Omental fat pad (tissue), 4 donors: Measurements from ENCODE around the gene GRB10. TPM values are rescaled to one million over a fixed set of nuclear protein-coding genes. Genes with fewer than 3 reads are reported as not detected.
"Not testable (repeated sequence)": the region's sequence is repeated elsewhere in the genome, so short reads cannot be mapped to it uniquely, and the experiment has no call there.

ENCODE experiments used
- ATAC-seq: fragments of 150-250 bp; one replicate; pipeline ENCODE4 v1.9.1; 2016; ENCODE audit warnings: mild to moderate bottlenecking, moderate library complexity; ENCODE audit not compliant: low FRiP score
- DNase-seq: peaks from one replicate; pipeline ENCODE4 v3.0.0-alpha.2; 2019; ENCODE audit warnings: low spot score
- CTCF ChIP-seq, 3 donors: fragments of 450-650 bp; IDR thresholded peaks; one replicate each; pipeline ENCODE4 v1.5.1; 2016 to 2017; ENCODE audit warnings: antibody characterized with exemption in 3 of 3, mild to moderate bottlenecking in 3 of 3, moderate library complexity in 2 of 3
- total RNA-seq, 4 donors: library from RNA; depleted of rRNA; stranded (reverse); fragments of >200 nt; gene quantifications; one replicate each; pipeline ENCODE4 v1.1.0, GENCODE V29; 2016

GRB10 gene
- total RNA-seq, 4 donors from 2014 or later: 64.6 to 100 (median 75.3) TPM

DNA sequence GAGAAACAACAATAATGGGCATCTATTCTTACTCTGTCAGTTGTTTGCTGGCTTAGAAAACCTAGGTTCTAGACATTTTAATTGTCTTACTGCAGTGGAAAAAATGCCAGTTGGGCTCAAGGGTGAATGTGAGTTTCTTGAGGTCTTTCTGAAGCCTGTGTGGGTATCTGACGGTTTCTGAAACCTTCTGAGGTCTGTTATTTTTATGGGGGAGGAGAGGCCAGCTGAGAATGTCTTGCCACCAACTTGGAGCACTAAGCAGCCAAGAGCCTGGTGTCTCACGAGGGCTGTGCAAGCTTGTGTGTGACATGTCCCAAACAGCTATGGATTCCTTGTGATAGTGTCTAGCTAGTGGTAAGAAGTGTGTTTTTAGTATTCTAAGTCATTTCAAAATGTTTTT is 193.3 kb downstream of the GRB10 start:
- TF ChIP-seq CTCF (IDR thresholded peaks at IDR 0.05): no peak
- no peak for ATAC-seq

GRCh38 chr7:50588937-50589336 is 193.8 kb downstream of the GRB10 start:
- no peak for TF ChIP-seq CTCF (IDR thresholded peaks at IDR 0.05)
- ATAC-seq: no peak
- DNase-seq: no peak

More for the DNA sequence above, 193.3 kb downstream of the GRB10 start:
- DNase-seq: no peak

DNA sequence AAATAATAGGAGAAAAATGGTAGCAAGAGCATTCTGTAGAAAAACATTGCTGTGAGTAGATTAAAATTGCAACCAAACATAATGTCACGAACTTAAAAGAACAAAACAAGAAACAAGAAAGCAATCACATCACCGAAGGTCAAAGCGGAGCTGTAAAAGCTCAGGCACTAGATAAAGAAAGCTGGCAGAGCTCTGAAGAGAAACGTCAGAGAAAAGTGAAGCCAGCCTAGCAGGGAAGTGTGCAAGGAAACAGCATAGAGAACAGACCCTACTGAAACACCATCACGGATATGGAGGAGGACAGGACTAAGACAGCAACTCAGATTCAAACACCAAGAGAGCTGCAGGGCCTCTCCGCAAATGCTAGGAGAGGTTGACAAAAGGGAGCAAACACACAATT is 195.0 kb downstream of the GRB10 start:
- ATAC-seq: no peak
- no peak for DNase-seq
- no peak for TF ChIP-seq CTCF (IDR thresholded peaks at IDR 0.05)

- TF ChIP-seq CTCF (IDR thresholded peaks at IDR 0.05): no peak
- DNase-seq (no peak), ATAC-seq (no peak)
These were observed 197.8 kb downstream of the GRB10 start for GRCh38 chr7:50584793-50585408.

DNA sequence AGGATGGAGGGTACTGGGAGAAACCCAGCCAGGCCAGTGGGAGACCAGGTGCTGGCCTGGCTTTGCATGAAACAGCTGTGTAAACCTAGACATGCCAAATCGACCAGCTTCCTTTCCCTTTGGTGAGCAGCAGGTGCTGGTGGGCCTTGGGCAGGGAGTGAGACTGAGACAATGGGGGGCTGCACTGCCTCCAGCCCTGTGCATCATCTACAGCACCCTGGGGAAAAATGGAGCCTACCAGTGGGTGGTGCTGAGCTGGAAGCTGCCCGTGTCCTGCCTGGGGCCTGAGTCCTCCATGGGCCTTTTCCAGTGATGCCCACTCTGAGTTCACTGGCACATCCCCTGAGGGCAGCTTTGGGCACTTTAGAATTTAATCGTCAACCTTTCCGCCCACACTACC is 198.3 kb downstream of the GRB10 start:
- DNase-seq: no peak
- no peak for TF ChIP-seq CTCF (IDR thresholded peaks at IDR 0.05)
- no peak for ATAC-seq

DNA sequence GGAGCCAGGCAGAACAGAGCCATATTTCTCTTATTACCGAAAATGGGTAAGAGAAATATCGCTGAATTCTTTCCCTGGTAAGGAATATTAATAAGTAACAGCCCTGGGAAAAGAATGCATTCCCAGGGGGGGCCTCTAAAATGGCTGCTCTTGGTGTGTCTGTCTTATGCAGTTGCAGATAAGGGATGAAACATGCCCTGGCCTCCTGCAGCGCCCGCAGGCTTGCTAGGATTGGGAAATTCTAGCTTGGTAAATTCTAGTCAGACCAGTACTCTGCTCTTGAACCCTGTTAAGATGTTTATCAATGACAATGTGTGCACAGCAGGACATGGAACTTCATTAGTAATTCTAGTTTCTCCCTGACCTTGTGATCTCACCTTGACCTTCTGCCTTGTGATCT is 199.4 kb downstream of the GRB10 start:
- not testable (repeated sequence) for DNase-seq, ATAC-seq

DNA sequence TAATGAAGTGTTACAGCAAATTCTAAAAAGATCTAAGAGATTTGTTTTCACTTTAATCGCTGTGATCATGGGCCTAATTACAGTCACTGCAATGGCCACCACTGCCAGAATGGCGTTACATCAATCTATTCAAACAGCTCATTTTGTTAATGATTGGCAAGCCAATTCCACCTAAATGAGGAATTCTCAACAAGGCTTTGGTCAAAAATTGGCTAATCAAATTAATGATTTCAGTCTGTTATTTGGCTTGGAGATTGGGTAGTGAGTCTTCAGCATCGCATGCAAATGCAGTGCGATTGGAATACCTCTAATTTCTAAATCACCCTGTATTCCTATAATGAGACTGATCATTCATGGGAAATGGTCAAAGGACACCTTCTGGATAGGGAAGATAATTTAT is 200.4 kb downstream of the GRB10 start:
- ATAC-seq, DNase-seq: not testable (repeated sequence)

DNA sequence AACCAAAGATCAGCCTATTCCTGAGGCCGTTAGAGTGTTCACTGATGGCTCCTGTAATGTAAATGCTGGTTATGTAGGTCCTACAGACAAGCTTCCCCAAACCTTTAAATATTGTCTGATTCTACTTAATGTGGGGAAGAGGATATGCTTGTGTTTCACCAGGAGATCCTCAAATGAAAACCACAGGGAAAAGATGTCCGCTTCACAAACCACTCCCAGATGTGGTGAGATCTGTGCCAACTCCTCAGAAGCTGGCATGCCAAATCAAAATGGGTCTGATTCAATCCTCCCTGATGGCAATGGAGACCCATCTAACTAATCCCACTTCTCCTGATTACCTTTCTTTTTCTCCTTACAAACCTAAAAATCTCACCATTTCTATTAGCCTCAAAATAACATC is 202.0 kb downstream of the GRB10 start:
- ATAC-seq, DNase-seq: not testable (repeated sequence)

DNA sequence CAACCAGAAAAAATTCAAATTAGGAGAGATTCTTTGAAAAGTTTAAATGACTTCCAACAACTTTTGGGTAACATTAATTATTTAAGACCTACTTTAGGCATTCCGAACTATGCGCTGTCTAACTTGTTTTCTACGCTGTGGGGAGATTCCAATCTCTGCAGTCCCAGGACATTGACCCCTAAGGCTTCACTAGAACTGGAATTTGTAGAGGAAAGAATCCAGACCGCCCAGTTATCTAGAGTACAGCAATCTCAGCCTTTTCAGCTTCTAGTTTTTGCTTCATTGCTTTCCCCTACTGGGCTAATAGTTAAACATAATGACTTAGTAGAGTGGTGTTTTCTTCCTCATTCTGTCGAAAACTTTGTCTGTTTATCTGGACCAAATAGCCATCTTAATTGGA is 202.6 kb downstream of the GRB10 start:
- no peak for DNase-seq
- no peak for TF ChIP-seq CTCF (IDR thresholded peaks at IDR 0.05)
- no peak for ATAC-seq

GRCh38 chr7:50578105-50578504 is 204.6 kb downstream of the GRB10 start:
- not testable (repeated sequence) for ATAC-seq, DNase-seq
